K562 (cell line): ENCODE results near the gene KPNA3. TPM values are rescaled to one million over a fixed set of nuclear protein-coding genes. Genes with fewer than 3 reads are reported as not detected.

Experiments
- ATAC-seq: fragments of 200-7000 bp; cut with Tn5 transposase; 3 replicates; pipeline ENCODE4 v1.9.1; 2020; ENCODE audit warnings: moderate library complexity
- BruUV-seq: library from RNA; stranded (reverse); fragments of 400-500 nt; replicated peaks from 2 replicates; lab custom pipeline; 2021; lab: Mats Ljungman, UMichigan
- CTCF ChIA-PET: fragments of 300-600 bp; formaldehyde crosslinking; extraction: SDS; loops from one replicate; lab custom pipeline; 2021; ENCODE audit warnings: low intra/inter-chr PET ratio; lab: Yijun Ruan, JAX
- POLR2A ChIA-PET: fragments of 300-600, 350-650 bp; sonication (Branson Sonifier 250); formaldehyde crosslinking; extraction: SDS; loops from one replicate; lab custom pipeline; 2021; ENCODE audit warnings: antibody characterized with exemption, inconsistent platforms; lab: Yijun Ruan, JAX
- DNase-seq, 4 experiments: peaks; one replicate each; pipeline versions ENCODE4 v3.0.0 to v3.0.0-alpha.2; 2011 to 2018; ENCODE audit warnings: low spot score in 3 of 4, mixed read lengths in 3 of 4; ENCODE audit errors: extremely low read depth in 1 of 4
- FAIRE-seq: peaks from 2 replicates; lab custom pipeline; 2011; peaks lifted over from hg19 to GRCh38; lab: Jason Lieb, UNC
- H2AFZ ChIP-seq: 2 replicates; pipeline ENCODE4 v1.6.0; 2011; ENCODE audit warnings: low read depth, low read length, control low read depth, inconsistent platforms
- H3K27ac ChIP-seq: fragments of 200-600 bp; 3 replicates; pipeline ENCODE4 v1.8.0; 2011; ENCODE audit warnings: low read depth, mild to moderate bottlenecking, control low read depth, inconsistent platforms, low read length, moderate library complexity, mixed read lengths; ENCODE audit errors: extremely low read depth
- H3K27me3 ChIP-seq, 2 experiments: fragments of 300-600 bp in 1 of 2; 2 replicates in 1 of 2; 3 replicates in 1 of 2; pipeline versions ENCODE4 v1.6.0 to v1.8.0; 2011; ENCODE audit warnings: inconsistent platforms in 2 of 2, low read length in 2 of 2, mild to moderate bottlenecking in 1 of 2, mixed read lengths in 1 of 2, moderate library complexity in 1 of 2; ENCODE audit not compliant: control insufficient read depth in 2 of 2, insufficient read depth in 2 of 2
- H3K36me3 ChIP-seq: fragments of 300-600 bp; 3 replicates; pipeline ENCODE4 v1.8.0; 2011; ENCODE audit warnings: mild to moderate bottlenecking, low read length, inconsistent platforms; ENCODE audit not compliant: control insufficient read depth, insufficient read depth
- H3K4me1 ChIP-seq, 2 experiments: fragments of 200-600 bp in 1 of 2; replicated peaks in 1 of 2; 2 replicates in 1 of 2; 3 replicates in 1 of 2; pipeline versions ENCODE4 v1.5.1 to v1.8.0; 2011; ENCODE audit warnings: inconsistent platforms in 2 of 2, low read length in 2 of 2, mild to moderate bottlenecking in 1 of 2, mixed read lengths in 1 of 2, moderate library complexity in 1 of 2; ENCODE audit not compliant: control insufficient read depth in 2 of 2, insufficient read depth in 2 of 2
- H3K4me2 ChIP-seq: 2 replicates; pipeline ENCODE4 v1.6.1; 2011; ENCODE audit warnings: low read length, control low read depth, inconsistent platforms, mixed read lengths; ENCODE audit not compliant: insufficient read depth
- H3K4me3 ChIP-seq: fragments of 200-600 bp; sonication (generic), shearing (Covaris generic); 2 replicates; pipeline ENCODE4 v1.5.1; 2016; ENCODE audit warnings: control low read depth, inconsistent platforms
- H3K79me2 ChIP-seq: fragments of 200-600 bp; 3 replicates; pipeline ENCODE4 v1.8.0; 2011; ENCODE audit warnings: low read length, inconsistent platforms; ENCODE audit not compliant: control insufficient read depth, insufficient read depth
- H3K9ac ChIP-seq, 2 experiments: 2 replicates each; pipeline versions ENCODE4 v1.6.0 to v1.6.1; 2011; ENCODE audit warnings: low read depth in 2 of 2, low read length in 2 of 2, control low read depth in 1 of 2, inconsistent platforms in 1 of 2, mild to moderate bottlenecking in 1 of 2, mixed read lengths in 1 of 2; ENCODE audit not compliant: insufficient read depth in 1 of 2
- H3K9me1 ChIP-seq: one replicate; pipeline ENCODE4 v1.6.0; 2011; ENCODE audit warnings: inconsistent platforms, mild to moderate bottlenecking, low read length, moderate library complexity; ENCODE audit not compliant: control insufficient read depth, insufficient read depth
- H3K9me3 ChIP-seq: replicated peaks from 2 replicates; pipeline ENCODE4 v1.5.1; 2011; ENCODE audit warnings: low read depth, low read length, inconsistent platforms; ENCODE audit not compliant: control insufficient read depth, insufficient read depth
- H4K20me1 ChIP-seq: replicated peaks from 2 replicates; pipeline ENCODE4 v1.6.1; 2011; ENCODE audit warnings: low read length, inconsistent platforms, mixed read lengths; ENCODE audit not compliant: control insufficient read depth, insufficient read depth
- CEBPB ChIP-seq: fragments of 450-650 bp; IDR thresholded peaks from 2 replicates; pipeline ENCODE4 v1.6.1; 2016; ENCODE audit warnings: missing genetic modification characterization, missing compliant biosample characterization
- CEBPG ChIP-seq, 3 experiments: fragments of 200-800 bp in 1 of 3; sonication (Bioruptor generic) in 1 of 3; sonication (generic) in 1 of 3; formaldehyde crosslinking in 1 of 3; IDR thresholded peaks in 2 of 3; conservative IDR thresholded peaks in 1 of 3; 2 replicates each; pipeline versions ENCODE4 v1.6.1 to v1.8.0; 2016 to 2022; ENCODE audit warnings: missing compliant biosample characterization in 2 of 3, missing genetic modification characterization in 2 of 3, mild to moderate bottlenecking in 1 of 3, missing genetic modification reagents in 1 of 3
- RNF219 ChIP-seq: fragments of 250-450 bp; sonication (Bioruptor Pico); IDR thresholded peaks from 2 replicates; pipeline ENCODE4 v1.5.0; 2022; ENCODE audit warnings: mild to moderate bottlenecking
- WGBS: fragments of 100-300 bp; shearing (Covaris generic); methylation state at CpG from one replicate; pipeline ENCODE4 v1.1.6; 2016; ENCODE audit warnings: low coverage, mixed read lengths; ENCODE audit not compliant: insufficient coverage; ENCODE audit errors: missing lambda C conversion rate; 5-methylcytosine and 5-hydroxymethylcytosine counted together
- in situ Hi-C: fragments of 300-500 bp; cut with MboI; formaldehyde crosslinking; loops from 4 replicates; pipeline ENCODE4 v1.15.0; 2018; ENCODE audit warnings: inconsistent platforms, mixed read lengths
- intact Hi-C: fragments of 100-400 bp; cut with micrococcal nuclease; formaldehyde crosslinking; loops from 2 replicates; pipeline ENCODE4 v1.14.2; 2022
- polyA plus RNA-seq, 8 experiments: library from polyadenylated mRNA; depleted of rRNA in 4 of 8; stranded (reverse) in 5 of 8; unstranded in 3 of 8; fragments of >200 nt; fragmentation: Nextera tagmentation in 2 of 8; fragmentation: Illumina TruSeq in 1 of 8; extraction: Ambion mirVana in 2 of 8; extraction: Trizol in 1 of 8; gene quantifications; 2 replicates each; pipeline versions ENCODE4 v1.2.1 to v1.2.3, GENCODE V29; 2011 to 2014; ENCODE audit warnings: inconsistent platforms in 1 of 8, missing spikeins in 1 of 8
- total RNA-seq, 7 experiments: library from RNA; depleted of rRNA in 6 of 7; stranded (reverse); fragments of >200 nt in 6 of 7; fragmentation: Illumina TruSeq in 2 of 7; extraction: Trizol in 2 of 7; gene quantifications; 2 replicates each; pipeline versions ENCODE4 v1.2.1 to v1.2.3, GENCODE V29; 2011 to 2021; ENCODE audit warnings: low replicate concordance in 1 of 7

The KPNA3 gene
- total and polyA plus RNA-seq, 9 of the 15 experiments (the other 6 are each of a cell fraction or from before 2014, with no cell fraction given) = 8.5 to 23.4 (median 15.7) TPM

GRCh38 chr13:49740870-49741269 lies 51.6 kb downstream of the KPNA3 start:
- Histone ChIP-seq H3K4me2 (no peak overlapping the region), H3K27ac (no peak overlapping the region), H3K79me2 (no peaks in the 10 kb centered on the region), H3K36me3 (peaks cover 16% of the 10 kb centered on the region; the same call in 1 of the 3 replicates), H3K9ac (no peak overlapping the region), H3K4me1 (no peaks in the 10 kb centered on the region), H3K9me1 (no peaks in the 10 kb centered on the region), H2AFZ (no peak overlapping the region), H4K20me1 (no peaks in the 10 kb centered on the region), H3K27me3 (no peaks in the 10 kb centered on the region), H3K4me3 (no peak overlapping the region), H3K9me3 (no peaks in the 10 kb centered on the region)
- no peak for FAIRE-seq
- intact Hi-C loops (no loop called here), in situ Hi-C loops (no loop called here)
- BruUV-seq = no TSS peak
- TF ChIP-seq RNF219 = no peak
- peak; percentile 59 for TF ChIP-seq CEBPB (tag)
- TF ChIP-seq CEBPG (CRISPR knock-in tag; IDR thresholded peaks at IDR 0.05) = no peak
- peak in 1 of 2 experiments; percentile 44; a peak in 1 of 4 replicates for TF ChIP-seq CEBPG (tag; conservative IDR thresholded peaks at IDR 0.05 in 1 of 2, IDR thresholded peaks at IDR 0.05 in 1 of 2)
- no peak for ATAC-seq
- WGBS = 67% methylated on average over 2 of the region's 2 CpGs
- ChIA-PET CTCF (no interaction called here), POLR2A (no interaction called here)
- DNase-seq = no peak
